Sigmoid colon (tissue), 4 donors: ENCODE measurements around the gene PRDM13.

Source experiments
- CTCF ChIP-seq, 4 experiments: fragments of 450-650 bp in 3 of 4; fragments of 200-600 bp in 1 of 4; IDR thresholded peaks; one replicate each; pipeline ENCODE4 v1.5.1; 2016 to 2019; ENCODE audit warnings: antibody characterized with exemption in 4 of 4, mild to moderate bottlenecking in 3 of 4, moderate library complexity in 2 of 4
- EP300 ChIP-seq, 4 donors: sonication (generic); formaldehyde crosslinking; IDR thresholded peaks; one replicate each; pipeline ENCODE4 v1.6.1; 2017; ENCODE audit warnings: antibody characterized with exemption in 4 of 4
- POLR2A ChIP-seq, 2 donors: fragments of 450-650 bp; IDR thresholded peaks; one replicate each; pipeline ENCODE4 v1.6.1; 2016; ENCODE audit warnings: antibody characterized with exemption in 2 of 2, mild to moderate bottlenecking in 2 of 2, moderate library complexity in 2 of 2
- POLR2AphosphoS5 ChIP-seq, 4 donors: sonication (generic); formaldehyde crosslinking; IDR thresholded peaks; one replicate each; pipeline ENCODE4 v1.6.1; 2017; ENCODE audit warnings: antibody characterized with exemption in 4 of 4

- TF ChIP-seq POLR2AphosphoS5 (IDR thresholded peaks at IDR 0.05) (no peak), CTCF (IDR thresholded peaks at IDR 0.05) (peak in 2 of 4 experiments; percentile 16 to 41), EP300 (IDR thresholded peaks at IDR 0.05) (no peak), POLR2A (IDR thresholded peaks at IDR 0.05) (no peak)
These were observed 17.9 kb upstream of the PRDM13 start for GRCh38 chr6:99588618-99589289.
